ENCODE measurements around the gene LTBR. TPM values are rescaled to one million over a fixed set of nuclear protein-coding genes. Genes with fewer than 3 reads are reported as not detected.

LTBR gene
- total RNA-seq, 1 experiment from 2014 or later: 4.8 TPM

DNA sequence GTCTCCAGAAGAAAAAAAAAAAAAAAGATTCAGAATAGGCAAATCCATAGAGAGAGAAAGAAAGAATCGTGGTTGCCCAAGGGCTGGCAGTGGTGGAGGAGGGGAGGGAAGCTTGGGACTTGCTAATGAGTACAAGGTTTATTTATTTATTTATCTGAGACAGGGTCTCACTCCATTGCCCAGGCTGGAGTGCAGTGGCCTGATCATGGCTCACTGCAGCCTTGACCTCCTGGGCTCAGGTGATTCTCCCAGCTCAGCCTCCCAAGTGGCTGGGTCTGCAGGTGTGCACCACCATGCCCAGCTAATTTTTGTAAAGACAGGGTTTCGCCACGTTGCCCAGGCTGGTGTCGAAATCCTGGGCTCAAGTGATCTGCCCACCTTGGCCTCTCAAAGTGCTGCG lies 32.3 kb upstream of the LTBR start:
- no peaks in the 10 kb centered on the region for H3K79me1 ChIP-seq (ENCODE audit: insufficient read depth, low read depth, low read length, poor library complexity, severe bottlenecking)
- no peak overlapping the region for H3K14ac ChIP-seq (ENCODE audit: insufficient read depth, low read length)
- Mint-ChIP-seq H3K27ac (no peak overlapping the region), H3K9me3 (no peaks in the 10 kb centered on the region), H3K4me3 (no peak overlapping the region), H3K27me3 (ENCODE audit: low read depth) (no peaks in the 10 kb centered on the region), H3K4me1 (peaks cover 15 to 16% of the 10 kb centered on the region in 2 experiments), H3K36me3 (ENCODE audit: insufficient read depth in 1 of 3, low read depth in 3 of 3) (peaks cover 31 to 78% (median 71%) of the 10 kb centered on the region in 3 experiments; a peak in 6 of 7 replicates)
- no peak overlapping the region for H2BK15ac ChIP-seq (ENCODE audit: low read depth, low read length)
- H2BK120ac ChIP-seq (ENCODE audit: low read depth, low read length, poor library complexity, severe bottlenecking): no peak overlapping the region
- H3K4me1 ChIP-seq (ENCODE audit: insufficient read depth, low read length): no peaks in the 10 kb centered on the region; the same call in 1 of the 2 replicates
- H3K9ac ChIP-seq (ENCODE audit: extremely low read depth, insufficient read length, low read length): no peak overlapping the region
- H3K56ac ChIP-seq (ENCODE audit: insufficient read length, low read depth, low read length): no peak overlapping the region
- no peaks in the 10 kb centered on the region for H3K79me2 ChIP-seq (ENCODE audit: insufficient read depth, low read length)
- no peak overlapping the region for H2BK20ac ChIP-seq (ENCODE audit: low read depth, low read length, poor library complexity, severe bottlenecking)
- H4K5ac ChIP-seq (ENCODE audit: insufficient read length, low read depth, low read length): no peak overlapping the region
- H4K20me1 ChIP-seq (ENCODE audit: control insufficient read depth, insufficient read depth, insufficient read length): no peaks in the 10 kb centered on the region
- no peak overlapping the region for H3K4me2 ChIP-seq (ENCODE audit: insufficient read depth, insufficient read length, low read length)
- H4K91ac ChIP-seq (ENCODE audit: insufficient read length, low read depth, low read length): no peak overlapping the region
- H4K8ac ChIP-seq (replicated peaks; ENCODE audit: insufficient read length, low read depth, low read length): no peak overlapping the region
- no peak for DNase-seq
- H3K4ac ChIP-seq (ENCODE audit: low read depth, low read length): no peak overlapping the region
- no peak overlapping the region for H2AK5ac ChIP-seq (ENCODE audit: insufficient read length, low read length)
- H3K9me3 ChIP-seq (ENCODE audit: control insufficient read depth, low read depth, low read length): no peaks in the 10 kb centered on the region
- no peak overlapping the region for H3K23ac ChIP-seq (ENCODE audit: insufficient read length, low read depth, low read length)
- no peak overlapping the region for H2BK12ac ChIP-seq (ENCODE audit: insufficient read length, low read depth, low read length)
- WGBS (ENCODE audit: extremely low coverage, insufficient read length, low lambda C conversion rate): no CpG with 5 or more reads among the region's 5 CpGs
- TF ChIP-seq, protein P1, sequence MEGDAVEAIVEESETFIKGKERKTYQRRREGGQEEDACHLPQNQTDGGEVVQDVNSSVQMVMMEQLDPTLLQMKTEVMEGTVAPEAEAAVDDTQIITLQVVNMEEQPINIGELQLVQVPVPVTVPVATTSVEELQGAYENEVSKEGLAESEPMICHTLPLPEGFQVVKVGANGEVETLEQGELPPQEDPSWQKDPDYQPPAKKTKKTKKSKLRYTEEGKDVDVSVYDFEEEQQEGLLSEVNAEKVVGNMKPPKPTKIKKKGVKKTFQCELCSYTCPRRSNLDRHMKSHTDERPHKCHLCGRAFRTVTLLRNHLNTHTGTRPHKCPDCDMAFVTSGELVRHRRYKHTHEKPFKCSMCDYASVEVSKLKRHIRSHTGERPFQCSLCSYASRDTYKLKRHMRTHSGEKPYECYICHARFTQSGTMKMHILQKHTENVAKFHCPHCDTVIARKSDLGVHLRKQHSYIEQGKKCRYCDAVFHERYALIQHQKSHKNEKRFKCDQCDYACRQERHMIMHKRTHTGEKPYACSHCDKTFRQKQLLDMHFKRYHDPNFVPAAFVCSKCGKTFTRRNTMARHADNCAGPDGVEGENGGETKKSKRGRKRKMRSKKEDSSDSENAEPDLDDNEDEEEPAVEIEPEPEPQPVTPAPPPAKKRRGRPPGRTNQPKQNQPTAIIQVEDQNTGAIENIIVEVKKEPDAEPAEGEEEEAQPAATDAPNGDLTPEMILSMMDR (conservative IDR thresholded peaks at IDR 0.05): no peak
- no peak overlapping the region for H2AFZ ChIP-seq (ENCODE audit: low read length)
- H3T11ph ChIP-seq (ENCODE audit: low read length): no peak overlapping the region
- H3K27ac ChIP-seq (ENCODE audit: insufficient read length, low read depth, low read length): no peak overlapping the region
- no peaks in the 10 kb centered on the region for H3K27me3 ChIP-seq (ENCODE audit: insufficient read depth, low read length)
- H3K23me2 ChIP-seq (ENCODE audit: insufficient read length, low read depth, low read length, poor library complexity, severe bottlenecking): no peaks in the 10 kb centered on the region
- H2BK5ac ChIP-seq (ENCODE audit: insufficient read length, low read length): no peak overlapping the region
- no peak overlapping the region for H3K18ac ChIP-seq (ENCODE audit: insufficient read length, low read depth, low read length)

Measured in H9 (cell line).